ENCODE measurements around the gene KCNK13.
"Not testable (repeated sequence)": the region's sequence is repeated elsewhere in the genome, so short reads cannot be mapped to it uniquely, and the experiment has no call there.

The KCNK13 gene

DNA sequence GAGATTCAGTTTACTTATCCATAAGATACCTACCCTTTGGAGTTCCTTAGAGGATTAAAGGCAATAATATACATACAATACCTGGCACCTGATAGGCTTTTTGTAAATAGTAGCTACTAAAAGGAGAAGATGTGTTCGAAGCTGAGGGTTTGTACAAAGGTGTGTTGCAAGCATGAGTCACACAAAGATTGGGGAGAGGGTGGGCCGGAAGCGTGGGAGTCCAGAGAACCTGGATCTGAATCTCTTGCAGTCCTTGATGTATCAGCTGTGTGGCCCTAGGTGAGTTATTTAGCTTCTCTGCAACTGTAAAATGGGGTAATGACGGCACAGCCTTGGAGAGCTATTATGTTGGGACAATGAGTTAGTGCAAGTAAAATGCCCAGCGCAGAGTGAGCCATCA, 132.9 kb downstream of the KCNK13 start:
- no peak for DNase-seq

- no peak for DNase-seq
Observed at GRCh38 chr14:90198541-90199060, 136.8 kb downstream of the KCNK13 start.

GRCh38 chr14:90200546-90200945, 138.8 kb downstream of the KCNK13 start:
- not testable (repeated sequence) for DNase-seq

DNA sequence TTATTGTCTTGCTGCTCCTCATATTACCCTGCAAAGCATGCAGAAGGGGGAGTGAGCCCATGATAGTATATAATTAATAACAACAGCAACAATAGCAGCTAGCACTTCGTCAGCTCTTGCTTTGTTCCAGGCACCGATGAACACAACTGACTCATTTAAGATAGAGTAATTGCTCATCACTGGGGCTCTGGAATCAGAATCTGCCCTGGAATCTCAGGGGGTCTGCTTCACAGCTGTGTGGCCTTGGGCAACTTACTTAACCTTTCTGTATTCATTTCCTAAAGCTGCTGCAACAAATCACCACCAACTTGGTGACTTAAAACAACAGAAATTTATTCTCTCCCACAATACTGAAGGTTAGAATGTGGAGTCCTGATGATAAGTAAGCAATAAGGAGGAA, 139.6 kb downstream of the KCNK13 start:
- no peak for DNase-seq

GRCh38 chr14:90204516-90204915, 142.7 kb downstream of the KCNK13 start:
- no peak for DNase-seq

DNA sequence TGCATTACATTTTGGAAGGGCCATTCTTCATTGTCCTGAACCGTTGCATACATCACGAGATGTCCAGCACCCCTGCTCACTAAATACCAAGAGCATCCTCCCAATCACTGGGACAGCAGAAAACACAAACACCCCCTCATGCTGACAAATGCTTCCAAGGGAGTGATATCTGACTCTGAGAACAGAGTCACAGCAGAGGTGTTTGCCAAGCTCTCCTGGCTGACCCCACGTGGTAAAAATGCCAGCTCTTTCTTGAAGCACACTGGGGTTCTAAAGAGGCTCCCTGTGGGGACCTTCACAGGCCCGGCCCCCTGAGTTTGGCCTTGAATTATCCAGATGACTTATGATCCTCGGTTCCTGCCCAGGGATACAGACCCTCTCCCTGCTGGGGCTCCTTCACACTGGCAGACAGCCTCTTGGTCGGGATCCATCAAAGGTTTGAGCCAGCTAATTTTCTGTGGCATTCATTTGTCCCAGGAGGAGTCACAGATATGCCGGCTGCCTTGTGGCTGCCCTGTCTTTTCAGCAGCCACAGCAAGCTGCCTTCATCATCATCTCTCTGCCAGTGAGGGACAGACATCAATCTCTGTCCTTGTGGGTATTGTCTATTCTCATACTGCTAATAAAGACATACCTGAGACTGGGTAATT, 151.4 kb downstream of the KCNK13 start:
- DNase-seq, result no peak

GRCh38 chr14:90228478-90228877, 166.7 kb downstream of the KCNK13 start:
- DNase-seq, result peak; percentile 12

DNA sequence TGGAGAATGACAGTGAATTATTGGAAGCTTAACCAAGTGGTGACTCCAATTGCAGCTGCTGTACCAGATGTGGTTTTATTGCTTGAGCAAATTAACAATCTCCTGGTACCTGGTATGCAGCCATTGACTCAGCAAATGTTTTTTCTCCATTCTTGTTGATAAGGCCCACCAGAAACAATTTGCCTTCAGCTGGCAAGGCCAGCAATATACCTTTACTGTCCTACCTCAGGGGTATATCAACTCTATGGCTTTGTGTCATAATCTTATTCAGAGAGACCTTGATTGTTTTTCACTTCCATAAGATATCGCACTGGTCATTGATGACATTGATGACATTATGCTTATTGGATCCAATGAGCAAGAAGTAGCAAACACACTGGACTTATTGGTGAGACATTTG, 168.1 kb downstream of the KCNK13 start:
- DNase-seq, result peak; percentile 1
